K562 (cell line): ENCODE measurements around the gene MRPL4. TPM values are rescaled to one million over a fixed set of nuclear protein-coding genes. Genes with fewer than 3 reads are reported as not detected.

Experiments used
- ARNT ChIP-seq, 2 experiments: fragments of 450-650 bp; IDR thresholded peaks; 2 replicates each; pipeline ENCODE4 v1.6.1; 2016; ENCODE audit warnings: mild to moderate bottlenecking in 1 of 2
- CEBPB ChIP-seq: fragments of 450-650 bp; IDR thresholded peaks from 2 replicates; pipeline ENCODE4 v1.6.1; 2016; ENCODE audit warnings: missing genetic modification characterization, missing compliant biosample characterization
- DMBX1 ChIP-seq: fragments of 250-450 bp; sonication (Bioruptor Pico); IDR thresholded peaks from 2 replicates; pipeline ENCODE4 v1.8.0; 2022; ENCODE audit warnings: inconsistent platforms, mild to moderate bottlenecking, moderate library complexity, borderline replicate concordance
- DPF2 ChIP-seq: fragments of 450-650 bp; IDR thresholded peaks from 2 replicates; pipeline ENCODE4 v1.6.1; 2016
- FOS ChIP-seq: IDR thresholded peaks from 3 replicates; pipeline ENCODE4 v1.6.1; 2011; ENCODE audit not compliant: insufficient read length; ENCODE audit errors: extremely low read depth
- FOSL1 ChIP-seq: fragments of 200-800 bp; sonication (Bioruptor generic); conservative IDR thresholded peaks from 2 replicates; pipeline ENCODE4 v1.6.1; 2016; ENCODE audit warnings: missing genetic modification characterization, missing compliant biosample characterization
- GATAD2A ChIP-seq: fragments of 450-650 bp; IDR thresholded peaks from 2 replicates; pipeline ENCODE4 v1.6.1; 2017
- HDAC3 ChIP-seq: fragments of 450-650 bp; IDR thresholded peaks from 2 replicates; pipeline ENCODE4 v1.6.1; 2018; ENCODE audit warnings: borderline replicate concordance, mild to moderate bottlenecking, moderate library complexity; ENCODE audit not compliant: partially characterized antibody
- IFI16 ChIP-seq: fragments of 250-450 bp; sonication (Bioruptor Pico); IDR thresholded peaks from 2 replicates; pipeline ENCODE4 v2.1.2; 2022; ENCODE audit warnings: mild to moderate bottlenecking, inconsistent platforms
- MYC ChIP-seq, 2 experiments: fragments of 250-450 bp in 1 of 2; sonication (Bioruptor Pico) in 1 of 2; IDR thresholded peaks; 2 replicates each; pipeline versions ENCODE4 v1.5.1 to v1.6.1; 2012 to 2021; ENCODE audit warnings: low read depth in 2 of 2, borderline replicate concordance in 1 of 2, improper control_type of control experiment in 1 of 2, low read length in 1 of 2, mild to moderate bottlenecking in 1 of 2, moderate library complexity in 1 of 2
- NCOR1 ChIP-seq: fragments of 450-650 bp; IDR thresholded peaks from 2 replicates; pipeline ENCODE4 v1.6.1; 2016; ENCODE audit warnings: mild to moderate bottlenecking, moderate library complexity
- PRDM10 ChIP-seq: fragments of 450-650 bp; IDR thresholded peaks from 2 replicates; pipeline ENCODE4 v1.6.1; 2018; ENCODE audit not compliant: partially characterized antibody
- PRPF4 ChIP-seq: fragments of 200-400 bp; formaldehyde crosslinking; IDR thresholded peaks from one replicate; pipeline ENCODE4 v1.6.1; 2017; ENCODE audit warnings: low read length, low read depth, mild to moderate bottlenecking; ENCODE audit not compliant: insufficient read depth, poor library complexity, severe bottlenecking
- PYGO2 ChIP-seq: fragments of 450-650 bp; IDR thresholded peaks from 2 replicates; pipeline ENCODE4 v1.6.1; 2016; ENCODE audit warnings: mild to moderate bottlenecking, missing genetic modification characterization, moderate library complexity, missing compliant biosample characterization
- ZBTB43 ChIP-seq: sonication (generic); formaldehyde crosslinking; IDR thresholded peaks from 2 replicates; pipeline ENCODE4 v1.8.0; 2023; ENCODE audit warnings: mild to moderate bottlenecking, missing genetic modification reagents
- ZNF212 ChIP-seq: fragments of 450-650 bp; formaldehyde crosslinking; IDR thresholded peaks from 2 replicates; pipeline ENCODE4 v1.4.0; 2020; ENCODE audit warnings: mild to moderate bottlenecking
- ZNF589 ChIP-seq: fragments of 200-800 bp; sonication (Bioruptor generic); IDR thresholded peaks from 2 replicates; pipeline ENCODE4 v1.6.1; 2016; ENCODE audit warnings: low read depth, missing genetic modification characterization, missing compliant biosample characterization
- polyA plus RNA-seq, 8 experiments: library from polyadenylated mRNA; depleted of rRNA in 4 of 8; stranded (reverse) in 5 of 8; unstranded in 3 of 8; fragments of >200 nt; fragmentation: Nextera tagmentation in 2 of 8; fragmentation: Illumina TruSeq in 1 of 8; extraction: Ambion mirVana in 2 of 8; extraction: Trizol in 1 of 8; gene quantifications; 2 replicates each; pipeline versions ENCODE4 v1.2.1 to v1.2.3, GENCODE V29; 2011 to 2014; ENCODE audit warnings: inconsistent platforms in 1 of 8, missing spikeins in 1 of 8
- total RNA-seq, 7 experiments: library from RNA; depleted of rRNA in 6 of 7; stranded (reverse); fragments of >200 nt in 6 of 7; fragmentation: Illumina TruSeq in 2 of 7; extraction: Trizol in 2 of 7; gene quantifications; 2 replicates each; pipeline versions ENCODE4 v1.2.1 to v1.2.3, GENCODE V29; 2011 to 2021; ENCODE audit warnings: low replicate concordance in 1 of 7

Gene MRPL4
- total and polyA plus RNA-seq, 9 of the 15 experiments (the other 6 are each of a cell fraction or from before 2014, with no cell fraction given), result 1.4 to 239 (median 64.9) TPM

- TF ChIP-seq PRDM10 (peak; percentile 24), FOS (no peak), GATAD2A (0 out of 2 replicates have a peak, but pooled peaks have one; percentile 2), MYC (IDR thresholded peaks at IDR 0.05; ENCODE audit: low read depth, low read length) (no peak), MYC (CRISPR knock-in tag; IDR thresholded peaks at IDR 0.05; ENCODE audit: borderline replicate concordance, low read depth) (no peak), ARNT (IDR thresholded peaks at IDR 0.05) (peak in 1 of 2 experiments; percentile 76; a peak in 1 of 4 replicates), PYGO2 (tag) (no peak), CEBPB (no peak), IFI16 (CRISPR knock-in tag) (no peak), PRPF4 (no peak), NCOR1 (no peak), ZNF212 (CRISPR knock-in tag) (no peak), DPF2 (0 out of 2 replicates have a peak, but pooled peaks have one; percentile 44), HDAC3 (no peak), FOSL1 (tag) (peak; percentile 60), ZBTB43 (CRISPR knock-in tag) (no peak), DMBX1 (CRISPR knock-in tag) (peak; percentile 38; the same call in 1 of the 2 replicates), ZNF589 (CRISPR knock-in tag) (no peak)
Observed at GRCh38 chr19:10305139-10305806, 53.3 kb downstream of the MRPL4 start (continued).
